Sigmoid colon (tissue), 7 donors: Measurements from ENCODE around the gene CCDC142. TPM values are rescaled to one million over a fixed set of nuclear protein-coding genes. Genes with fewer than 3 reads are reported as not detected.
"Not testable (repeated sequence)": the region's sequence is repeated elsewhere in the genome, so short reads cannot be mapped to it uniquely, and the experiment has no call there.

Experiments used
- DNase-seq: peaks from one replicate; pipeline ENCODE4 v3.0.0-alpha.2; 2019
- H3K27ac ChIP-seq, 4 donors: fragments of 200-600 bp; sonication (generic); one replicate each; pipeline ENCODE4 v1.5.1; 2016 to 2019; ENCODE audit warnings: mild to moderate bottlenecking in 1 of 4
- H3K27me3 ChIP-seq, 3 donors: fragments of 200-600 bp; sonication (generic); one replicate each; pipeline ENCODE4 v1.5.1; 2019; ENCODE audit warnings: mild to moderate bottlenecking in 1 of 3
- H3K36me3 ChIP-seq, 4 donors: fragments of 200-600 bp; sonication (generic); one replicate each; pipeline ENCODE4 v1.5.1; 2016 to 2019
- H3K4me1 ChIP-seq, 4 donors: fragments of 200-600 bp; sonication (generic); one replicate each; pipeline ENCODE4 v1.5.1; 2017 to 2019
- H3K4me3 ChIP-seq, 4 donors: fragments of 200-600 bp; sonication (generic); one replicate each; pipeline ENCODE4 v1.5.1; 2017 to 2019; ENCODE audit warnings: mild to moderate bottlenecking in 2 of 4, moderate library complexity in 1 of 4
- H3K9me3 ChIP-seq, 4 donors: fragments of 200-600 bp in 3 of 4; sonication (generic) in 3 of 4; one replicate each; pipeline versions ENCODE4 v1.5.1 to v1.6.1; 2013 to 2019
- CTCF ChIP-seq, 4 experiments: fragments of 450-650 bp in 3 of 4; fragments of 200-600 bp in 1 of 4; IDR thresholded peaks; one replicate each; pipeline ENCODE4 v1.5.1; 2016 to 2019; ENCODE audit warnings: antibody characterized with exemption in 4 of 4, mild to moderate bottlenecking in 3 of 4, moderate library complexity in 2 of 4
- EP300 ChIP-seq, 4 donors: sonication (generic); formaldehyde crosslinking; IDR thresholded peaks; one replicate each; pipeline ENCODE4 v1.6.1; 2017; ENCODE audit warnings: antibody characterized with exemption in 4 of 4
- POLR2A ChIP-seq, 2 donors: fragments of 450-650 bp; IDR thresholded peaks; one replicate each; pipeline ENCODE4 v1.6.1; 2016; ENCODE audit warnings: antibody characterized with exemption in 2 of 2, mild to moderate bottlenecking in 2 of 2, moderate library complexity in 2 of 2
- POLR2AphosphoS5 ChIP-seq, 4 donors: sonication (generic); formaldehyde crosslinking; IDR thresholded peaks; one replicate each; pipeline ENCODE4 v1.6.1; 2017; ENCODE audit warnings: antibody characterized with exemption in 4 of 4
- WGBS, 2 donors: extraction: QIAGEN DNeasy Blood & Tissue Kit; methylation state at CpG; one replicate each; pipeline ENCODE4 v1.1.7; 2013; 5-methylcytosine and 5-hydroxymethylcytosine counted together
- intact Hi-C: fragments of 100-400 bp; cut with DNase I; formaldehyde crosslinking; loops from one replicate; pipeline ENCODE4 v1.15.1; 2023
- polyA plus RNA-seq, 3 donors: library from polyadenylated mRNA; stranded (reverse); fragments of 200-250 nt; gene quantifications; one replicate each; pipeline ENCODE4 v1.2.3, GENCODE V29; 2013
- total RNA-seq, 4 donors: library from RNA; depleted of rRNA; stranded (reverse); fragments of >200 nt; gene quantifications; one replicate each; pipeline ENCODE4 v1.1.0, GENCODE V29; 2016
- donor health status: healthy with polysubstance abuse.
- donor health status: Bipolar disorder and iron deficiency.
- donor health status: healthy.

The CCDC142 gene
- total and polyA plus RNA-seq, 7 donors = 1.8 to 20.9 (median 16.4) TPM

DNA sequence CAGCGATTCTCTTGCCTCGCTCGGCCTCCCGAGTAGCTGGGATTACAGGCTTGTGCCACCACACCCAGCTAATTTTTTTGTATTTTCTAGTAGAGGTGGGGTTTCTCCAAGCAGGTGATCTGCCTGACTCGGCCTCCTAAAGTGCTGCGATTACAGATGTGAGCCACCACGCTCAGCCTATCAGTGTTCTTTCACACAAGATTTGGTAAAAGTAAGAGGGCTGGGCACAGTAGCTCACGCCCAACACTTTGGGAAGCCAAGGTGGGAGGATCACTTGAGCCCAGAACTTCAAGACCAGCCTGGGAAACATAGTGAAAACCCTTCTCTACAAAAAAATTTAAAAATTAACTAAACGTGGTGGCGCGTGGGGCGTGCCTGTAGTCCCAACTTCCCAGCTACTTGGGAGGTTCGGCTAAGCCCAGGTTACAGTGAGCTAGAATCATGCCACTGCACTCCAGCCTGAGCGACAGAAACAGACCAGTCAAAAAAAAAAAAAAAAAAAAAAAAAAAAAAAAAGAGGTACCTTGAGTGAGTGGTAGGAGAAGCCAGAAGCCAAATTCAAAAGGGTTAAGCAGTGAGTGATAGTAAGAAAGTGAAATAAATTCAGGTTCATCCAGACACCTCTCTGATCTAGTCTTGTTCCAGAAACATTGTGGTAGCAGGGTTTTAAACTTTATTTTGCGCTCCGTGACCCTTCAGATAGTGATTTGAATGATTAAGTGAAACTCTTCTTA is 11.3 kb downstream of the CCDC142 start:
- H3K27ac ChIP-seq = peak overlapping the region; percentile 85 to 92 (median 88)
- no peaks in the 10 kb centered on the region for H3K27me3 ChIP-seq
- peaks cover 0 to 22% (median 16%) of the 10 kb centered on the region in 4 donors for H3K36me3 ChIP-seq
- peak overlapping the region; percentile 43 to 71 (median 64) for H3K4me3 ChIP-seq
- intact Hi-C loops = loop anchor here (10.0 kb wide), 2 partner anchors 547 to 647 kb away; partner anchors contain the start of genes DGUOK and STAMBP
- peaks cover 0 to 23% (median 21%) of the 10 kb centered on the region in 4 donors for H3K4me1 ChIP-seq
- H3K9me3 ChIP-seq = no peaks in the 10 kb centered on the region
- 17 to 58% methylated on average over 16 of the region's 16 CpGs for WGBS, 2 donors
- DNase-seq = no peak
- TF ChIP-seq POLR2A (IDR thresholded peaks at IDR 0.05) = no peak
- no peak for TF ChIP-seq POLR2AphosphoS5 (IDR thresholded peaks at IDR 0.05)
- TF ChIP-seq CTCF (IDR thresholded peaks at IDR 0.05) = no peak
- TF ChIP-seq EP300 (IDR thresholded peaks at IDR 0.05) = no peak

- 92 to 96% methylated on average over 12 of the region's 12 CpGs for WGBS, 2 donors
- not testable (repeated sequence) for H3K27me3 ChIP-seq, H3K4me3 ChIP-seq, H3K27ac ChIP-seq, DNase-seq, H3K9me3 ChIP-seq
- H3K4me1 ChIP-seq = peaks cover 0 to 28% (median 27%) of the 10 kb centered on the region in 4 donors
- intact Hi-C loops = loop anchor here (10.0 kb wide), 2 partner anchors 546 to 646 kb away; partner anchors contain the start of genes DGUOK and STAMBP
- H3K36me3 ChIP-seq = peaks cover 0 to 18% (median 15%) of the 10 kb centered on the region in 4 donors
Observed at GRCh38 chr2:74470742-74471141, 12.1 kb downstream of the CCDC142 start.

GRCh38 chr2:74464406-74464805 is 18.4 kb downstream of the CCDC142 start:
- 3 to 11% methylated on average over 13 of the region's 13 CpGs for WGBS, 2 donors
- H3K9me3 ChIP-seq = no peaks in the 10 kb centered on the region
- intact Hi-C loops = no loop called here
- DNase-seq = no peak
- peaks cover 7 to 21% (median 10%) of the 10 kb centered on the region in 4 donors for H3K36me3 ChIP-seq
- TF ChIP-seq POLR2AphosphoS5 (IDR thresholded peaks at IDR 0.05) (no peak), EP300 (IDR thresholded peaks at IDR 0.05) (no peak), POLR2A (IDR thresholded peaks at IDR 0.05) (no peak), CTCF (IDR thresholded peaks at IDR 0.05) (no peak)
- H3K4me3 ChIP-seq = peak overlapping the region; percentile 62 to 98 (median 86)
- no peaks in the 10 kb centered on the region for H3K27me3 ChIP-seq
- peaks cover 0 to 26% (median 21%) of the 10 kb centered on the region in 4 donors for H3K4me1 ChIP-seq
- H3K27ac ChIP-seq = peak overlapping the region; percentile 85 to 89 (median 88)

GRCh38 chr2:74462786-74463105 is 20.1 kb downstream of the CCDC142 start:
- peaks cover 0 to 35% (median 29%) of the 10 kb centered on the region in 4 donors for H3K4me1 ChIP-seq
- no peaks in the 10 kb centered on the region for H3K27me3 ChIP-seq
- WGBS, 2 donors = 81 to 92% methylated on average over 4 of the region's 4 CpGs
- intact Hi-C loops = no loop called here
- DNase-seq = no peak
- no peak overlapping the region for H3K4me3 ChIP-seq
- H3K36me3 ChIP-seq = peaks cover 7 to 21% (median 10%) of the 10 kb centered on the region in 4 donors
- H3K9me3 ChIP-seq = no peaks in the 10 kb centered on the region
- TF ChIP-seq POLR2AphosphoS5 (IDR thresholded peaks at IDR 0.05) (no peak), EP300 (IDR thresholded peaks at IDR 0.05) (no peak), POLR2A (IDR thresholded peaks at IDR 0.05) (no peak), CTCF (IDR thresholded peaks at IDR 0.05) (no peak)
- no peak overlapping the region for H3K27ac ChIP-seq

GRCh38 chr2:74462054-74462785 is 20.6 kb downstream of the CCDC142 start:
- peaks cover 7 to 21% (median 10%) of the 10 kb centered on the region in 4 donors for H3K36me3 ChIP-seq
- no peaks in the 10 kb centered on the region for H3K9me3 ChIP-seq
- no peak overlapping the region for H3K4me3 ChIP-seq
- no peak overlapping the region for H3K27ac ChIP-seq
- no peaks in the 10 kb centered on the region for H3K27me3 ChIP-seq
- no peak for DNase-seq
- H3K4me1 ChIP-seq = peaks cover 0 to 39% (median 30%) of the 10 kb centered on the region in 4 donors
- WGBS, 2 donors = 91 to 93% methylated on average over 20 of the region's 20 CpGs
- intact Hi-C loops = no loop called here
- no peak for TF ChIP-seq POLR2AphosphoS5 (IDR thresholded peaks at IDR 0.05)
- TF ChIP-seq EP300 (IDR thresholded peaks at IDR 0.05) = no peak
- no peak for TF ChIP-seq POLR2A (IDR thresholded peaks at IDR 0.05)
- no peak for TF ChIP-seq CTCF (IDR thresholded peaks at IDR 0.05)
